NOMO-1 (cell line): ENCODE results near the gene CD8A.
"Not testable (repeated sequence)": the region's sequence is repeated elsewhere in the genome, so short reads cannot be mapped to it uniquely, and the experiment has no call there.

Experiments used
- DNase-seq, 2 experiments: peaks; one replicate each; lab custom pipeline; 2025; ENCODE audit not compliant: unreplicated experiment in 2 of 2; lab: John Stamatoyannopoulos, UW

CD8A gene

DNA sequence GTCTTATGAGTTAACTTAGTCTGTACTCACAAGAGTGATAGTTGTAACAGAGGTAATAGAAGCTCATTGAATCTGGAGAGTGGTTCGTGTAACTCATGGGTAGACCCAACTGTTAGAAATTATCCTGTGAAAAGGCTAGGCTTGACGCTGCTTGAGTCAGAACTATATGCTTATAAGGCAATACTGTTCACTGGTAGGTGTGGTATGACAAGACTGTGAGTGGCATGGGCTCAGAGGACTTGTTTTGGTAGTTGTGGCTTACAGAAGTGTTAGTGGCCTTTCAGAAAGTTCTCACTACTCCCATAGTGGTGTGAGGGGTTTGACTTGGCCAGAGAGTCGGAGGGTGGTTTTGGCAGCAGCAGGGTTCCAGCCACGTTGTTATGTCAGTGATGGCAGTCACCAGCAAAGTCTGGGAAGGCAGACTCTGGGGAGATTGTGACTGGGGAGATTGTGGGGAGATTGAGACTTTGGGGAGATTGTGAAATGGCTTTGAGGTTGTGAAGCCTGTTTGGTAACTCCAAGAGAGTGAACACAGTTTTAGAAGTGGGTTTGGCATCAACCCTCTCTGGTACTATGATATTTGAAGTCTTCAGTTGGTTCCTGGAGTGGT lies 48.7 kb downstream of the CD8A start:
- DNase-seq, result not testable (repeated sequence)

GRCh38 chr2:86739889-86740288 lies 50.8 kb downstream of the CD8A start:
- DNase-seq, result not testable (repeated sequence)

DNA sequence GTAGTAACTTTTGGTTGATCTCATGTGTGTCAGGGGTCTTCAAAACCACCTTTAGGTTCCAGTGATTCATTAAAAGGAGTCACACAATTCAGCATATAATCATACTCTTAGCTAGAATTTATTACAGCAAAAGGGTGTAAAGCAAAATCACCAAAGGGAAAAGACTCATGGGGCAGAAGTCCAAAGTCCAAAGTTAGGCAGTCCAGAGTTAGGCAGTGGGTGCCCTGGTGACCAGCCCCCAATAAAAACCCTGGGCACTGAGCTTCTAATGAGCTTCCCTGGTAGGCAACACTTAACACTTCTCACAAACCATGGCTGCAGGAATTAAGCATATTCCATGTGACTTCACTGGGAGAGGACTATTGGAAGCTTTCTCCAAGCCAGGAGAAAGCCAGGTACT lies 51.2 kb downstream of the CD8A start:
- DNase-seq, result not testable (repeated sequence)

DNA sequence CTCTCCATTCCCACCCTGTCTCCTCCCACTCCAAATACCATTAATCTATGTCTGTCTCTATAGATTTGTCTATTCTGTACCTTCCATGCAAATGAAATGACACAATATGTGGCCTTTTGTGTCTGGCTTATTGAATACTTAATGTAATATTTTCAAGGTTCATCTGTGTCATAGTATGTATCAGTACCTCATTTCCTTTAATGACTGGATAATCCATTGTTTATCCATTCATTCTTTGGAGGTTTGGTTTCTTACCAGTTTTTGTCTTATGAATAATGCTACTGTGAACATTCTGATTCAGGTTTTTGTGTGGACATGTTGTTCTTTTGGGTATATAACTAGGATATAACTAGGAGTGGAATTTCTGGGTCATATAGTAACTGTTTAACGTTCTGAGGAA lies 55.8 kb downstream of the CD8A start:
- not testable (repeated sequence) for DNase-seq
